Stomach (tissue), 9 donors: ENCODE data around the gene ACSL5. TPM values are rescaled to one million over a fixed set of nuclear protein-coding genes. Genes with fewer than 3 reads are reported as not detected.
A peak's percentile ranks its signal among the peaks of the same experiment; 100 is the strongest.

ENCODE experiments used
- DNase-seq, 2 donors: peaks; one replicate each; pipeline versions ENCODE4 v3.0.0 to v3.0.0-alpha.2; 2013 to 2019
- H3K27ac ChIP-seq, 5 donors: fragments of 200-600 bp in 4 of 5; sonication (generic) in 4 of 5; one replicate each; pipeline ENCODE4 v1.5.1; 2013 to 2019; ENCODE audit warnings: mild to moderate bottlenecking in 1 of 5, moderate library complexity in 1 of 5
- H3K27me3 ChIP-seq, 3 donors: fragments of 200-600 bp; sonication (generic); one replicate each; pipeline ENCODE4 v1.5.1; 2017 to 2019; ENCODE audit warnings: mixed run types in 1 of 3
- H3K36me3 ChIP-seq, 4 donors: fragments of 200-600 bp; sonication (generic); 1 replicate in 3 of 4; 2 replicates in 1 of 4; pipeline ENCODE4 v1.5.1; 2016 to 2019
- H3K4me1 ChIP-seq, 4 donors: fragments of 200-600 bp; sonication (generic); one replicate each; pipeline ENCODE4 v1.5.1; 2016 to 2019
- H3K4me3 ChIP-seq, 4 donors: fragments of 200-600 bp; sonication (generic) in 3 of 4; one replicate each; pipeline ENCODE4 v1.5.1; 2016 to 2019; ENCODE audit warnings: mild to moderate bottlenecking in 1 of 4
- H3K9me3 ChIP-seq, 4 donors: fragments of 200-600 bp; sonication (generic); one replicate each; pipeline ENCODE4 v1.5.1; 2016 to 2019
- CTCF ChIP-seq, 7 experiments: fragments of 450-650 bp in 4 of 7; fragments of 200-600 bp in 3 of 7; sonication (generic) in 3 of 7; IDR thresholded peaks; one replicate each; pipeline ENCODE4 v1.5.1; 2016 to 2019; ENCODE audit warnings: antibody characterized with exemption in 7 of 7, control low read depth in 2 of 7, mild to moderate bottlenecking in 1 of 7
- EP300 ChIP-seq: sonication (generic); formaldehyde crosslinking; IDR thresholded peaks from one replicate; pipeline ENCODE4 v1.6.1; 2017; ENCODE audit warnings: antibody characterized with exemption
- POLR2A ChIP-seq, 4 donors: fragments of 450-650 bp; IDR thresholded peaks; one replicate each; pipeline ENCODE4 v1.6.1; 2016; ENCODE audit warnings: antibody characterized with exemption in 4 of 4, control low read depth in 2 of 4, mild to moderate bottlenecking in 1 of 4, moderate library complexity in 1 of 4
- POLR2AphosphoS5 ChIP-seq, 3 donors: sonication (generic); formaldehyde crosslinking; IDR thresholded peaks; one replicate each; pipeline ENCODE4 v1.6.1; 2016; ENCODE audit warnings: antibody characterized with exemption in 3 of 3
- WGBS, 5 donors: extraction: QIAGEN DNeasy Blood & Tissue Kit in 3 of 5; methylation state at CpG; one replicate each; pipeline versions ENCODE4 v1.1.5 to v1.1.7; 2013 to 2018; 5-methylcytosine and 5-hydroxymethylcytosine counted together
- intact Hi-C: fragments of 100-400 bp; cut with DNase I; formaldehyde crosslinking; loops from one replicate; pipeline ENCODE4 v1.15.1; 2023; ENCODE audit warnings: low total_unique reads
- polyA plus RNA-seq, 3 donors: library from polyadenylated mRNA; stranded (reverse); fragments of 200-250 nt; gene quantifications; one replicate each; pipeline ENCODE4 v1.2.3, GENCODE V29; 2013
- total RNA-seq, 5 donors: library from RNA; depleted of rRNA; stranded (reverse); fragments of >200 nt; gene quantifications; one replicate each; pipeline versions ENCODE4 v1.1.0 to v1.2.3, GENCODE V29; 2014 to 2016
- donor health status: healthy with polysubstance abuse.
- donor health status: Bipolar disorder and iron deficiency.
- donor health status: healthy.

The ACSL5 gene
- total and polyA plus RNA-seq, 8 donors = 4.9 to 144 (median 16.6) TPM

DNA sequence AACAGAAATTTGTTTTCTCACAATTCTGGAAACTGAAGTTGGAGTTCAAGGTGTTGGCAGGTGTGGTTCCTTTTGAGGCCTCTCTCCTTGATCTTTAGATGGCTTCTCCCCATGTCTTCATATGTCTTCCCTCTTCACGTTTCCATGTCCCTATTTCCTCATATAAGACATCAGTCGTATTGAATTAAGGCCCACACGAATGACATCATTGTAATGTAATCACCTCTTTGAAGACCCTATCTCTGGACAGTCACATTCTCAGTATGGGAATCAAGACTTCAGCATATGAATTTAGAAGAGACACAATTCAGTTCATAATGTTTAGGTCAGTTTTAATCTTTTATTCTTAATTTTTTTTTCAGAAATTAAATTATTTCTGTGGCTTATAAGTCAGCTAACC, 92.9 kb downstream of the ACSL5 start:
- WGBS, 5 donors = 87 to 97% (median 93%) methylated on average over 3 of the region's 3 CpGs

DNA sequence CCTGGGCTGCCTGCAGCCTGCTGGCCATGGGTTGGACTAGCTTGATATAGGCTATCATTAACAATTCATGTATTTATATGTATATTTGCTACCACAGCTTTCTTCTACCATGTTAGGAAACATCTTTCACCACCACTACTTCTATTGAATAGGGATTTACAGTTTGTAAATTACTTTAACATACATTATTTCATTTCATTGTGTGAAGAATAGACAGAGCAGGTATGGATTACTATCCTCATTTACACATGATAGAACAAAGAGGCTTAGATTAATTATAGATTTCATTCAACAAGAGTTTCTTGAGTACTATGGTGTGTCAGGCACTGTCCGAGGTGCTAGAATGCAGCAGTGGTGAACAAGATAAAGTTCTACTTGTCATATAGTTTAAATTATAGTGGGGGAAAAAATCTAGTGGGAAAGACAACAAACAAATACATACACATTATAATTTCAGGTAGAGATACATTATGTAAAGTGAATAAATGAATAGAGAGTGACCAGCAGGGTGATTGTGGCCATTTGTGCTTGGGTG, 93.7 kb downstream of the ACSL5 start:
- DNase-seq = no peak
- WGBS, 5 donors = 81 to 100% (median 88%) methylated on average over 1 of the region's 1 CpG
- no peak overlapping the region for H3K4me3 ChIP-seq
- H3K4me1 ChIP-seq = peaks cover 0 to 6% (median 0%) of the 10 kb centered on the region in 4 donors
- no peak overlapping the region for H3K27ac ChIP-seq
- intact Hi-C loops = no loop called here
- peaks cover 0 to 63% (median 54%) of the 10 kb centered on the region in 4 donors for H3K36me3 ChIP-seq
- TF ChIP-seq EP300 (no peak), POLR2A (IDR thresholded peaks at IDR 0.05) (no peak), POLR2AphosphoS5 (IDR thresholded peaks at IDR 0.05) (no peak), CTCF (IDR thresholded peaks at IDR 0.05) (no peak)
- H3K27me3 ChIP-seq = no peaks in the 10 kb centered on the region
- no peaks in the 10 kb centered on the region for H3K9me3 ChIP-seq

More for the DNA sequence above, 92.9 kb downstream of the ACSL5 start:
- no peak overlapping the region for H3K4me3 ChIP-seq
- no peaks in the 10 kb centered on the region for H3K27me3 ChIP-seq
- TF ChIP-seq POLR2AphosphoS5 (IDR thresholded peaks at IDR 0.05) (no peak), POLR2A (IDR thresholded peaks at IDR 0.05) (no peak), CTCF (IDR thresholded peaks at IDR 0.05) (no peak), EP300 (no peak)
- H3K4me1 ChIP-seq = no peaks in the 10 kb centered on the region
- no peak for DNase-seq
- intact Hi-C loops = no loop called here
- peaks cover 0 to 67% (median 59%) of the 10 kb centered on the region in 4 donors for H3K36me3 ChIP-seq
- H3K27ac ChIP-seq = no peak overlapping the region
- no peaks in the 10 kb centered on the region for H3K9me3 ChIP-seq

GRCh38 chr10:112471878-112472487, 98.1 kb downstream of the ACSL5 start:
- WGBS, 5 donors = 10 to 16% (median 14%) methylated on average over 4 of the region's 4 CpGs
- Histone ChIP-seq H3K4me1 (peaks cover 0 to 15% (median 8%) of the 10 kb centered on the region in 4 donors), H3K27ac (no peak overlapping the region), H3K27me3 (no peaks in the 10 kb centered on the region), H3K36me3 (peaks cover 0 to 29% (median 17%) of the 10 kb centered on the region in 4 donors), H3K4me3 (no peak overlapping the region), H3K9me3 (no peaks in the 10 kb centered on the region)
- TF ChIP-seq POLR2AphosphoS5 (IDR thresholded peaks at IDR 0.05) = no peak
- peak in 5 of 7 experiments; percentile 24 to 64 (median 57) for TF ChIP-seq CTCF (IDR thresholded peaks at IDR 0.05)
- no peak for TF ChIP-seq EP300
- intact Hi-C loops = no loop called here
- DNase-seq = peak in 1 of 2 donors; percentile 74

- Histone ChIP-seq H3K27me3 (no peaks in the 10 kb centered on the region), H3K4me1 (peaks cover 0 to 15% (median 8%) of the 10 kb centered on the region in 4 donors), H3K36me3 (no peaks in the 10 kb centered on the region), H3K9me3 (no peaks in the 10 kb centered on the region), H3K4me3 (no peak overlapping the region), H3K27ac (no peak overlapping the region)
- intact Hi-C loops = no loop called here
- TF ChIP-seq CTCF (IDR thresholded peaks at IDR 0.05) (peak in 1 of 7 experiments; percentile 9), POLR2AphosphoS5 (IDR thresholded peaks at IDR 0.05) (no peak)
- DNase-seq = peak in 1 of 2 donors; percentile 22
- 54 to 61% (median 57%) methylated on average over 3 of the region's 3 CpGs for WGBS, 5 donors
These were observed 101.8 kb downstream of the ACSL5 start for GRCh38 chr10:112475575-112476218.

Other genes with a start within 250 kb of the ACSL5 start
- 10 to 100 TPM in 2 of 5 donors, 1 to 10 TPM in 3; 1.2 to 14.0 (median 8.9) TPM for gene GPAM, start 190.4 kb upstream of the ACSL5 start, total RNA-seq
- gene GPAM, start 190.4 kb upstream of the ACSL5 start, polyA plus RNA-seq = 1 to 10 TPM; 1.9 to 2.6 (median 2.3) TPM
- not detected for gene TECTB, start 90.7 kb upstream of the ACSL5 start, total RNA-seq
- gene TECTB, start 90.7 kb upstream of the ACSL5 start, polyA plus RNA-seq = not detected
- 10 to 100 TPM; 20.0 to 57.1 (median 25.7) TPM for gene ZDHHC6, start 72.8 kb downstream of the ACSL5 start, total RNA-seq
- 10 to 100 TPM; 22.2 to 31.4 (median 25.2) TPM for gene ZDHHC6, start 72.8 kb downstream of the ACSL5 start, polyA plus RNA-seq
- 100 to 1,000 TPM in 2 of 5 donors, 10 to 100 TPM in 3; 55.8 to 222 (median 94.9) TPM for gene VTI1A, start 73.1 kb downstream of the ACSL5 start, total RNA-seq
- gene VTI1A, start 73.1 kb downstream of the ACSL5 start, polyA plus RNA-seq = 10 to 100 TPM in 1 of 3 donors, 1 to 10 TPM in 2; 6.5 to 10.7 (median 8.1) TPM